Stomach (tissue), 9 donors: ENCODE data around the gene FAM124B. TPM values are rescaled to one million over a fixed set of nuclear protein-coding genes. Genes with fewer than 3 reads are reported as not detected.

Experiments
- DNase-seq, 2 donors: peaks; one replicate each; pipeline versions ENCODE4 v3.0.0 to v3.0.0-alpha.2; 2013 to 2019
- H3K27ac ChIP-seq, 5 donors: fragments of 200-600 bp in 4 of 5; sonication (generic) in 4 of 5; one replicate each; pipeline ENCODE4 v1.5.1; 2013 to 2019; ENCODE audit warnings: mild to moderate bottlenecking in 1 of 5, moderate library complexity in 1 of 5
- H3K27me3 ChIP-seq, 3 donors: fragments of 200-600 bp; sonication (generic); one replicate each; pipeline ENCODE4 v1.5.1; 2017 to 2019; ENCODE audit warnings: mixed run types in 1 of 3
- H3K36me3 ChIP-seq, 4 donors: fragments of 200-600 bp; sonication (generic); 1 replicate in 3 of 4; 2 replicates in 1 of 4; pipeline ENCODE4 v1.5.1; 2016 to 2019
- H3K4me1 ChIP-seq, 4 donors: fragments of 200-600 bp; sonication (generic); one replicate each; pipeline ENCODE4 v1.5.1; 2016 to 2019
- H3K4me3 ChIP-seq, 4 donors: fragments of 200-600 bp; sonication (generic) in 3 of 4; one replicate each; pipeline ENCODE4 v1.5.1; 2016 to 2019; ENCODE audit warnings: mild to moderate bottlenecking in 1 of 4
- H3K9me3 ChIP-seq, 4 donors: fragments of 200-600 bp; sonication (generic); one replicate each; pipeline ENCODE4 v1.5.1; 2016 to 2019
- CTCF ChIP-seq, 7 experiments: fragments of 450-650 bp in 4 of 7; fragments of 200-600 bp in 3 of 7; sonication (generic) in 3 of 7; IDR thresholded peaks; one replicate each; pipeline ENCODE4 v1.5.1; 2016 to 2019; ENCODE audit warnings: antibody characterized with exemption in 7 of 7, control low read depth in 2 of 7, mild to moderate bottlenecking in 1 of 7
- EP300 ChIP-seq: sonication (generic); formaldehyde crosslinking; IDR thresholded peaks from one replicate; pipeline ENCODE4 v1.6.1; 2017; ENCODE audit warnings: antibody characterized with exemption
- POLR2A ChIP-seq, 4 donors: fragments of 450-650 bp; IDR thresholded peaks; one replicate each; pipeline ENCODE4 v1.6.1; 2016; ENCODE audit warnings: antibody characterized with exemption in 4 of 4, control low read depth in 2 of 4, mild to moderate bottlenecking in 1 of 4, moderate library complexity in 1 of 4
- POLR2AphosphoS5 ChIP-seq, 3 donors: sonication (generic); formaldehyde crosslinking; IDR thresholded peaks; one replicate each; pipeline ENCODE4 v1.6.1; 2016; ENCODE audit warnings: antibody characterized with exemption in 3 of 3
- WGBS, 5 donors: extraction: QIAGEN DNeasy Blood & Tissue Kit in 3 of 5; methylation state at CpG; one replicate each; pipeline versions ENCODE4 v1.1.5 to v1.1.7; 2013 to 2018; 5-methylcytosine and 5-hydroxymethylcytosine counted together
- intact Hi-C: fragments of 100-400 bp; cut with DNase I; formaldehyde crosslinking; loops from one replicate; pipeline ENCODE4 v1.15.1; 2023; ENCODE audit warnings: low total_unique reads
- polyA plus RNA-seq, 3 donors: library from polyadenylated mRNA; stranded (reverse); fragments of 200-250 nt; gene quantifications; one replicate each; pipeline ENCODE4 v1.2.3, GENCODE V29; 2013
- total RNA-seq, 5 donors: library from RNA; depleted of rRNA; stranded (reverse); fragments of >200 nt; gene quantifications; one replicate each; pipeline versions ENCODE4 v1.1.0 to v1.2.3, GENCODE V29; 2014 to 2016
- donor health status: healthy with polysubstance abuse.
- donor health status: Bipolar disorder and iron deficiency.
- donor health status: healthy.

Gene FAM124B
- total and polyA plus RNA-seq, 8 donors: 0.25 to 6.4 (median 0.82) TPM; not detected in 2

- WGBS, 5 donors: 46 to 50% (median 49%) methylated on average over 8 of the region's 8 CpGs
- peak; percentile 49 to 85 for DNase-seq
- H3K27ac ChIP-seq: no peak overlapping the region
Measured at GRCh38 chr2:224357098-224357901, 44.6 kb downstream of the FAM124B start.

GRCh38 chr2:224354632-224355211 is 47.2 kb downstream of the FAM124B start:
- intact Hi-C loops: loop anchor here (5.0 kb wide), 2 partner anchors 298 to 428 kb away; no protein-coding TSS in a partner anchor
- 58 to 81% (median 74%) methylated on average over 13 of the region's 13 CpGs for WGBS, 5 donors

More at GRCh38 chr2:224357098-224357901, 44.6 kb downstream of the FAM124B start:
- H3K36me3 ChIP-seq: no peaks in the 10 kb centered on the region
- TF ChIP-seq CTCF (IDR thresholded peaks at IDR 0.05) (peak in 5 of 7 experiments; percentile 58 to 85 (median 78)), POLR2AphosphoS5 (IDR thresholded peaks at IDR 0.05) (no peak)
- H3K4me3 ChIP-seq: no peak overlapping the region
- intact Hi-C loops: loop anchor here (5.0 kb wide), 2 partner anchors 295 to 425 kb away; no protein-coding TSS in a partner anchor
- no peaks in the 10 kb centered on the region for H3K27me3 ChIP-seq
- no peaks in the 10 kb centered on the region for H3K4me1 ChIP-seq
- no peaks in the 10 kb centered on the region for H3K9me3 ChIP-seq

GRCh38 chr2:224350703-224351102 is 51.2 kb downstream of the FAM124B start:
- 89 to 95% (median 91%) methylated on average over 1 of the region's 1 CpG for WGBS, 5 donors
- no peak for DNase-seq
- Histone ChIP-seq H3K27ac (no peak overlapping the region), H3K4me3 (no peak overlapping the region), H3K27me3 (no peaks in the 10 kb centered on the region), H3K9me3 (peaks cover 0 to under 1% (median 0%) of the 10 kb centered on the region in 4 donors), H3K36me3 (no peaks in the 10 kb centered on the region), H3K4me1 (no peaks in the 10 kb centered on the region)
- TF ChIP-seq CTCF (IDR thresholded peaks at IDR 0.05) (no peak), POLR2A (IDR thresholded peaks at IDR 0.05) (no peak), POLR2AphosphoS5 (IDR thresholded peaks at IDR 0.05) (no peak), EP300 (no peak)
- intact Hi-C loops: no loop called here

More at GRCh38 chr2:224354632-224355211, 47.2 kb downstream of the FAM124B start:
- no peaks in the 10 kb centered on the region for H3K27me3 ChIP-seq
- H3K27ac ChIP-seq: no peak overlapping the region
- TF ChIP-seq CTCF (IDR thresholded peaks at IDR 0.05) (no peak), POLR2AphosphoS5 (IDR thresholded peaks at IDR 0.05) (no peak), POLR2A (IDR thresholded peaks at IDR 0.05) (no peak), EP300 (no peak)
- DNase-seq: peak in 1 of 2 donors; percentile 22
- no peaks in the 10 kb centered on the region for H3K9me3 ChIP-seq
- no peak overlapping the region for H3K4me3 ChIP-seq
- H3K36me3 ChIP-seq: no peaks in the 10 kb centered on the region
- H3K4me1 ChIP-seq: no peaks in the 10 kb centered on the region

GRCh38 chr2:224349396-224349795 is 52.5 kb downstream of the FAM124B start:
- intact Hi-C loops: no loop called here
- no peaks in the 10 kb centered on the region for H3K36me3 ChIP-seq
- peaks cover 0 to 8% (median 0%) of the 10 kb centered on the region in 4 donors for H3K9me3 ChIP-seq
- H3K4me1 ChIP-seq: no peaks in the 10 kb centered on the region
- TF ChIP-seq EP300 (no peak), CTCF (IDR thresholded peaks at IDR 0.05) (no peak), POLR2A (IDR thresholded peaks at IDR 0.05) (no peak), POLR2AphosphoS5 (IDR thresholded peaks at IDR 0.05) (no peak)
- no peak overlapping the region for H3K27ac ChIP-seq
- H3K27me3 ChIP-seq: no peaks in the 10 kb centered on the region
- DNase-seq: no peak
- no peak overlapping the region for H3K4me3 ChIP-seq
